ENCODE data around the gene SCAMP4.

SCAMP4 gene

GRCh38 chr19:1942078-1942933 lies 37.1 kb downstream of the SCAMP4 start:
- in situ Hi-C loops (cut with HindIII; ENCODE audit: low pct_ligation_motif_present, low sequenced_read_pairs): no loop called here
- H3K27ac ChIP-seq: peak overlapping the region; percentile 56
- no peaks in the 10 kb centered on the region for H3K36me3 ChIP-seq (replicated peaks)
- peak; percentile 56 for DNase-seq
- H3K4me3 ChIP-seq (ENCODE audit: low read depth, low read length): peak overlapping the region; percentile 87
- TF ChIP-seq CTCF (IDR thresholded peaks at IDR 0.05; ENCODE audit: low read depth, low read length, missing control alignments): no peak
- H3K27me3 ChIP-seq (replicated peaks): no peaks in the 10 kb centered on the region

- Histone ChIP-seq H3K27me3 (replicated peaks) (no peaks in the 10 kb centered on the region), H3K4me3 (ENCODE audit: low read depth, low read length) (peak overlapping the region; percentile 87), H3K36me3 (replicated peaks) (no peaks in the 10 kb centered on the region), H3K27ac (peak overlapping the region; percentile 56)
- no peak for TF ChIP-seq CTCF (IDR thresholded peaks at IDR 0.05; ENCODE audit: low read depth, low read length, missing control alignments)
- in situ Hi-C loops (cut with HindIII; ENCODE audit: low pct_ligation_motif_present, low sequenced_read_pairs): no loop called here
- DNase-seq: no peak
Measured at GRCh38 chr19:1942934-1943555, 37.8 kb downstream of the SCAMP4 start.

- Histone ChIP-seq H3K27ac (no peak overlapping the region), H3K36me3 (replicated peaks) (no peaks in the 10 kb centered on the region), H3K4me3 (ENCODE audit: low read depth, low read length) (no peak overlapping the region), H3K27me3 (replicated peaks) (no peaks in the 10 kb centered on the region)
- TF ChIP-seq CTCF (IDR thresholded peaks at IDR 0.05; ENCODE audit: low read depth, low read length, missing control alignments): no peak
- no peak for DNase-seq
- in situ Hi-C loops (cut with HindIII; ENCODE audit: low pct_ligation_motif_present, low sequenced_read_pairs): no loop called here
Measured at GRCh38 chr19:1943661-1944087, 38.5 kb downstream of the SCAMP4 start.

DNA sequence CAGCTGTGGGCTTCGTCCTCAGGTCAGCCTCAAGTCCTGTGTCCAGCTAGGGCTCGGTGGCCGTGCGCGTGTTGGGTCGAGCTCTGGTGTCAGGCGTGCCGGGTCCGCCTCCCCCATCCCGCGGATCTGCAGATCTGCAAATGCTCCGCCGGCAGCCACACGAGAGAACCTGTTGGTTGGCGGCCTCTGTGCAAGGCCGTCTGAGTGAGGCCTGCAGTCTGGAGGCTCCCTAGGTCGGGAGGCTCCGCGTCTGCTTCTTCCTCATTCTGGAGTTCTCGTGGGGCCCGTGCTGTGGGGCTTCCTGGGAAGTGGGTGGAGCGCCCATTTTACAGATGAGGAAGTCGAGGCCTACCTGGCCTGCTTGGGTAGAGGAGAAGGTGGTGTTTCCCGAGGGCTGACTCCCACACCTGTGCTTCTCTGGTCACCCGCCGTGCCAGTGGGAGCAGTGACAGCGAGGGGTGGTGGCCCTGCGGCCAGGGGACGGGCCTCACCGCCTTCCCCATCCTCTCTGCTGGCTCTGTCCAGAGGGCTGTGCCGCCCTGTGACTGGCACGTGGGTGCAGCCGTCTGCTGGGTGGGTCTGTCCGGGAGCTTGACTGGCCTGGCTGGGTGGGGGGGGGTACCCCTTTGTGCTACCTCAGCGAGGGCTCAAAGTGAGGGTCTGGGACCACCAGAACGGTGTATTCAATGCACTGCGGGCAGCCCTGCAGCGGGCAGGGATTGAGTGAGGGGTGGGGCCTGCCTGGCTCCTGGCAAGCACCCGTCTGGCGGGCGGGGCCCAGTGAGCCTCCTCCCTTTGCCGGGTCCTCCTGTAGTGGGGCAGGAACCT lies 39.1 kb downstream of the SCAMP4 start:
- Histone ChIP-seq H3K36me3 (replicated peaks) (no peaks in the 10 kb centered on the region), H3K27ac (no peak overlapping the region), H3K27me3 (replicated peaks) (no peaks in the 10 kb centered on the region), H3K4me3 (ENCODE audit: low read depth, low read length) (no peak overlapping the region)
- no peak for DNase-seq
- no peak for TF ChIP-seq CTCF (IDR thresholded peaks at IDR 0.05; ENCODE audit: low read depth, low read length, missing control alignments)
- in situ Hi-C loops (cut with HindIII; ENCODE audit: low pct_ligation_motif_present, low sequenced_read_pairs): no loop called here

DNA sequence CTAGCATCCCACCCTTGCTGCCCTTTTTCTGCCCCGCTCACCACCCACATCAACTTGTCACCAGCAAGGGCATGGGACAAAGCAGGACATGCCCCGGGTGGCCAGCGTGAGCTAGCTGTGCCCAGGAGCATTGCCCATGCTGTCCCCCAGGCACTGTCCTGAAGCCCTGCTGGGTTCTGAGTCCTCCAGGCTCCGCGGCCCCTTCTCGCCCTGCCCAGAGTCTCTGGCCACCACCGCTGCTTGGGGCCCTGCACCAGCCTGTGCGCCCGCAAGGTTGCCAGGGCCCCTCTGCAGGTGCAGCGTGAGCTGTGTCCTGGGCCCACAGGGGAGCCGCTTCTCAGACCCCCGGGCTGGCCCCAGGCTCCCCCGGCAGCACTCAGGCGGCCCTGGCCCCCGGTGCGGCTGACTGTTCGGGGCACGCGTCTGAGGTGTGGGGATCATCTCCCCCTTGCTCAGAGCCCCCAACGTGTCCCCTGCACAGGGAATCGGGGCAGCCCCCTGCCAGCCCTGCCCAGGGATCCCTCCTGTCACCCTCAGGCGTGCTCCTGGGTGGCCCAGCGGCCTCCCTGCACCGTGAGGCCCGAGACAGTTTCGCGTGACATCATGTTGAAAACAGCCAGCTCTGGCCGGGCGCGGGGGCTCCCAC lies 39.8 kb downstream of the SCAMP4 start:
- Histone ChIP-seq H3K27me3 (replicated peaks) (no peaks in the 10 kb centered on the region), H3K4me3 (ENCODE audit: low read depth, low read length) (no peak overlapping the region), H3K27ac (no peak overlapping the region), H3K36me3 (replicated peaks) (no peaks in the 10 kb centered on the region)
- in situ Hi-C loops (cut with HindIII; ENCODE audit: low pct_ligation_motif_present, low sequenced_read_pairs): no loop called here
- TF ChIP-seq CTCF (IDR thresholded peaks at IDR 0.05; ENCODE audit: low read depth, low read length, missing control alignments): no peak
- no peak for DNase-seq

All from brain microvascular endothelial cell (primary cell).